Epidermal melanocyte (primary cell): ENCODE measurements around the gene AGTRAP.

Source experiments
- DNase-seq: peaks from one replicate; pipeline ENCODE4 v3.0.0; 2011; ENCODE audit warnings: low spot score; ENCODE audit not compliant: insufficient read length

AGTRAP gene

GRCh38 chr1:11733306-11733705 lies 2.6 kb upstream of the AGTRAP start:
- no peak for DNase-seq

DNA sequence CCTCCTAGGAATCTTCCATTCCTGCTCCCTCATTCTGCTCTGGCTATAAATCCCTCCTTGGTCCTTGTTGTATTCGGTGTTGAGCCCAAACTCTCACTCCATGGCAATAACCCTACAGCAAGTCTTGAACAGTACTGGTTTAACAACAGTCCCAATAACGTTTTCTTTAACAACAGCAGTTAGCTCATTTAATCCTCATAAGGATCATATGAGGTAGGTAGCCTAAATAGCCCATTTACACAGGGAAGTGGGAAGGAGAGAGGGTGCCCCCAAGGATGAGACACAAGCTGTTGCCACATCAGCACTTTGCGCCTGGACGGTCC lies 444 bp upstream of the AGTRAP start:
- no peak for DNase-seq

DNA sequence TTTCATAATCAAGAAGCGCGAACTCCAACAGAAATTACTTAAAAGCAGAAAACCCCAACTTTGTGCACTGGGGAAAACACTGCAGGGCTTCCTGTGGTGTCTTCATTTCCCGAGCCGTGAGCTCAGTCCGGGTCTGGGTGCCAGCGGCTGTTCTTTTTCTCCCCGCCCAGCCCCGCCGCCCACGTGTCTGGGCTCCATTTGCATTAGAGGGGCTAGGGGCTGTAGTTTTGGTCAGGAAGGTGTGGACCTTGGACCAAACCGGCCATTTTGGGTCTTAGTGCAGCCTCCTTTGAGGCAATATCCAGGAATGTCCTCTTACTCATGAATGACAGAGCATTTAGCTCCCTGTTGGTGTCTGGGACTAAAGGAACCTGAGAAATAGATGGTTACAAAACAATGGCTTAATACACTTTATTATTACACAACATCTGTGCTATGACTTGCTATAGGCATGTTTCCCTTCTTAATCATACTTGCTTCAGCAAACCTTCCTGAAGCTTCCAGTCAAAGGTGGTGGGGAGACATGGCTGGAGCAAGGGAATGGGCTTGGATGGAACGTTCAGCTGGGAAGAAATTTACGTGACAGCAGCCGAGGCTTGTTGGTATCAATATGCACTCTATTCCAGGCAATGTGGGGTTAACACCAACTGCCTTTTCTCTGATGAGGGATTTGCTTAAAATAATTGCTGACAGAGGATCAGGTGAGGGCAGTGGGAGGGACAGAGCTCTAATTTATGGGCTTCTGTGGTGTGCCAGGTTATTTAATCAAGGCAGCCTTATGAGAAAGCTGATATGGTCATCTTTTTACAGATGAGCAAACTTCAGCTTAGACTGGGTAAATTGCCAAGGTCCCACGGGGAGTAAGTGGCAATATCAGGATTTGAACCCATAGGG lies 1.1 kb downstream of the AGTRAP start:
- DNase-seq = no peak

DNA sequence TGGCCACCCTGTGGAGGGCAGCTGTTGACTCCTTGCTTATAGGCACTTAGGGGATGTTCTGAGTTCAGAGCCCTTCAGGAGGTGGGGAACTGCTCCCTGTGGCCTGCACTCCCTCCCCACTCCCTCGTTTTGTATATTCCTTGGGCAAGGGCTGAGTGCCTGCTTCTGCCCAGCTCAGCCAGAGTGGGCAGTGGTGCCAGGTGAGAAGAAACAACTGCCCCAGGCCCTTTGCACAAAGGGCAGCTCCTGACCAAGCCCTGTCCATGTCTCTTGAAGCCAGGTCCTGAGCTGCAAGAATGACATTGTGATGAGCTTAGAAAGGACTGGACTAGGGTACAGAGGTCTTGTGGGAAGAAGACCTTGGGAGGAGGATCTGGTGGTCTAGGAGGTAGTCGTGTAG lies 2.2 kb downstream of the AGTRAP start:
- no peak for DNase-seq

- DNase-seq = no peak
These were observed 2.8 kb downstream of the AGTRAP start for GRCh38 chr1:11738783-11739182.

DNA sequence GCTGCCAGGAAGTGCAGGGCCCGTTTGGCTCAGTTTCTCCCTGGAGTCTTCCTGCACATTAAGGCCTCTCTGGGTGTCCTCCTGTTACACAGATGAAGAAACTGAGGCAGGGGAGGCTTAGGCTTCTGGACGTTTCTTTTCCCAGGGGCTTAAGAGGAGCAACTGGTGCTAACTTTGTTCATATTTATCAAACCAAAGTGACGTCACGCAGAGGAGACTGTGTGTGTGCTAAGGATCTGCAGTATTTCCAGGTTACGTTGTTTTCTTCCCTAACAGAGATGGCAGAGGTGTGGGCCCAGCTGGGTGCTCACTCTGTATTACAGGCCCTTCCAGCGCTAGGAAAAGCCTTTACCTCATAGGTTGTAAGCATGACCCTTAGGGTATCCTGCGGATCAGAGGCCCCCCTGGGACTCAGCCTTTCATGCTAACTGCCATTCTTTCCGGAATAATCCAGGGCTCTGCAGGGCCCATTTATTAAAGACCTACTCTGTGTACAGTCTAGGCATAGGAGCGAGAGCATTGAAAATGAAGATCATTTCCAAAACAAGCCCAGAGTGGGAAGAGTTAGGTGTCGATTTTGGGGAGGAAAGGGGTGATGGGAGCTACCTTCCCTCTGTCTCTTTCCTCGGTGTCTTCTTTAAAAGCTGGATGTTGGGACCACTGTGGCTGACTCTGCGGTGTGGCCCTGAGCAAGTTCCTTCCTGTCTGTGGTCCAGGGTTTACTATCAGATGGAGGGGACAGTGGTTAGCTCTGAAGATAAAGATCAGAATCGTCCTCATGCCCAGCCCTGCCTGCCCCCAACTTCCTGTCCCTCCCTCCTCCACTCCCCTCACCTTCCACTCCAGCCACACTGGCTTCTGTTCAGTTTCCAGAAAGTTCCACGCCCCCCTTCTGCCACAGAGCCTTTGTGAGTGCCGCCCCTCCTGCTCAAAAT lies 4.6 kb downstream of the AGTRAP start:
- no peak for DNase-seq

- DNase-seq = no peak
These were observed 5.5 kb downstream of the AGTRAP start for GRCh38 chr1:11741482-11741881.

GRCh38 chr1:11741919-11742558 lies 6.1 kb downstream of the AGTRAP start:
- DNase-seq = no peak

DNA sequence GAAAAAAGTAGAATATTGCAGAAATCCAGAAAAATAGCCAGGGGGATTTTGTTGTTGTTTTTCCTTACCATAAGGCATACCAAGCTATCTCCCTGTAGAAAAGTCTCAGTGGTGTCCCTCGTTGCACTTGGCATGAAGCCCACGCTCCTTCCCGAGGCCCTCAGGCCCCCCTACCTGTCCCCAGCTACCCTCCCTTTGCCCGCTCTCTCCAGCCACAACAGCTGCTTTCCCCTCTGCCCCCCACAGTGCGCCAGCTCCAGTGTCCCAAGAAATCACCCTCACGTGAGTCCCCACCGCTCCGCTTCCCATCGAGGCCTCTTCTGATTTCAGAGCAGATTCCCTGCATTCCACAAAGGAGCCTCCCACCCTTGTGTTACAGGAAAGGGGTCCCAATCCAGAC lies 8.4 kb downstream of the AGTRAP start:
- no peak for DNase-seq

DNA sequence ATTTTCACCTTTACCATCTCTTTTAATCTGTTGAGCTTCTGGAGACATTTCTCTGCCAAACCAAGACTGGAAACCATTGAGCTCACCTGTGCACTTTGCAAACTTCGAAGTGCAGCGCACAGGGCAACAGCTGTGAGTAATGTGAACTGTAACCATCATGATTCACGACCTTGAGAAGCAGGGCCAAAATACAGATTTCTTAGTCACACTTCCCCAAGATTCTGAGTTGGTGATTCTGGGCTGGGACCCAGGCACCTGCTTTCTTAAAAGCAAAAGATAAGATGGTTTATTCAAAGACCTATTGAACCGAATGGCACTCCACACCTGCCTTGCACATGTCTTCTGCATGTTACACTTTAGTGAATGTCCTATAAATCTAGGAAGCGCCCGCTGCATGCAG lies 10.2 kb downstream of the AGTRAP start:
- DNase-seq = no peak

- no peak for DNase-seq
These were observed 11.0 kb downstream of the AGTRAP start for GRCh38 chr1:11746795-11747487.

DNA sequence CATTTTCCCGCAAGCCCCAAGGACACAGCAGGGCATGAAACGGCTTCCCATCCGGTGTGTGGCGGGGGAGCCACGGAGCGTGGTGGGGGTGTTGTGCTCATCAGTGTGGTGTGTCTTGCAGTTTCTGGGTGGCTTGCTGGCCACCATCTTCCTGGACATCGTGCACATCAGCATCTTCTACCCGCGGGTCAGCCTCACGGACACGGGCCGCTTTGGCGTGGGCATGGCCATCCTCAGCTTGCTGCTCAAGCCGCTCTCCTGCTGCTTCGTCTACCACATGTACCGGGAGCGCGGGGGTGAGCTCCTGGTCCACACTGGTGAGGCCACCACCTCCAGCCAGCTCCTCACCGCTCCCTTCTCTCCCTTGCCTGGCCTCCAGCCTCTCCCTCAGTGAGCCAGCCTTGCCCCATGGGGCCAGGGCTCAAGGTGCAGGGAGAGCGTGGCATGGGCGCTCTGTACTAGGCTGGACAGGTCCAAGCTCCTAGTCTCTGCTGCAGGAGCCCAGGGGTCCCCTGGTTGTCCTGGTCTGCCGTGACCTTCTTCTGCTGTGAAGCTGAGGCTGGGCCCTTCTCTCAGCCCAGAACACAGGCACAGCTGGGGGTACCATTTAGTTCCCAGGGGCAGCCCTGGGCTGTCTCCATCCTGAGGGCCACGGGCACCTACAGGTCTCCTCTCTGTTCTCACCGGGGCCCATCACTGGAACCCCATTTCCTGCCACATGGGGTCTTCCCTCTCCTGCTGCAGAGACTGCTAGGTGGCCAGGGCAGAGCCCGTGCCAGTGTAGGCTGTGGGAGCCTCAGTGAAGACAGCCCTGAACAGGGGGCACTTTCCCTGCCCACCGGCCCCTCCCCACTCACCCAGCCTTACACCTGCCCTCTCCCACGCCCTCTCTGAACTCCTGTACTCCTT lies 12.6 kb downstream of the AGTRAP start:
- no peak for DNase-seq

GRCh38 chr1:11749203-11749689 lies 13.3 kb downstream of the AGTRAP start:
- DNase-seq = no peak

- DNase-seq = no peak
These were observed 14.1 kb downstream of the AGTRAP start for GRCh38 chr1:11749996-11750395.

GRCh38 chr1:11751087-11751486 lies 15.2 kb downstream of the AGTRAP start:
- no peak for DNase-seq

- no peak for DNase-seq
These were observed 16.6 kb downstream of the AGTRAP start for GRCh38 chr1:11752359-11753088.

GRCh38 chr1:11753555-11754208 lies 17.7 kb downstream of the AGTRAP start:
- DNase-seq = no peak

DNA sequence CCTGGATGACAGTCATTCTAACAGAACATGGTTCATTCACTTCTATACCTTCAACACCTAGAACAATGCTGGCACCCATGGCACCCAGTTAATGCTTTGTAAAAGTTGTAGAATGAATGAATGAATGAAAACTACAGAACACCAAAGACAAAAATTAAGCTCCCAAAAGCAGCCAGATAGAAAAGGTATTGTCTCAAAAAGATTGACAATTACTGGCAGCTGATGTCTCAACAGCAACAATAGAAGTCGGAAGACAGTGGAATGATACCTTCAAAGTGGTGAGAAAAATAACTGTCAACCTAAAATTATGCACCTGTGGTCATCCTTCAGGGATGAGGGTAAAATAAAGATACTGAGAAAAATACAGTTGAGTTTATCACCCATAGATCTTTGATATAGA lies 21.1 kb downstream of the AGTRAP start:
- no peak for DNase-seq

DNA sequence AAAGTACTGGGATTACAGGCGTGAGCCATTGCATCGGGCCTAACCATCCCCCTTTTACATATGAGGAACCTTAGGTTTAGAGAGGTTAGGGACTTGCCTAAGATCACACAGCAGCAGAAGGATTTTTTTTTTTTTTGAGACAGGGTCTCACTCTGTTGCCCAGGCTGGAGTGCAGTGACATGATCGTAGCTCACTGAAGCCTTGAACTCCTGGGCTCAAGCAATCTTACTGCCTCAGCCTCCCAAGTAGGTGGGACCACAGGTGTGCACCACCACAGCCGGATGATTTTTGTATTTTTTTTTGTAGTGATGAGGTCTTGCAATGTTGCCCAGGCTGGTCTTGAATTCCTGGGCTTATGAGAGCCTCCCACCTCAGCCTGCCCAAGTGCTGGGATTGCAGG lies 23.9 kb downstream of the AGTRAP start:
- DNase-seq = no peak
